CD14-positive monocyte (primary cell): ENCODE results near the gene FHIT. TPM values are rescaled to one million over a fixed set of nuclear protein-coding genes. Genes with fewer than 3 reads are reported as not detected.

ENCODE experiments used
- DNase-seq, 3 donors: peaks; one replicate each; pipeline ENCODE4 v3.0.0-alpha.2; 2011 to 2022
- H2AFZ ChIP-seq: 2 replicates; pipeline ENCODE4 v1.6.0; 2012; ENCODE audit warnings: mild to moderate bottlenecking, low read depth, low read length, inconsistent platforms; ENCODE audit not compliant: insufficient read depth, poor library complexity, severe bottlenecking
- H3K27ac ChIP-seq, 2 donors: 1 replicate in 1 of 2; 2 replicates in 1 of 2; pipeline ENCODE4 v1.5.1; 2012 to 2013; ENCODE audit warnings: low read length in 2 of 2, control low read depth in 1 of 2, inconsistent platforms in 1 of 2, low read depth in 1 of 2, mild to moderate bottlenecking in 1 of 2
- H3K27me3 ChIP-seq, 2 donors: one replicate each; pipeline versions ENCODE4 v1.6.0 to v1.6.1; 2011 to 2013; ENCODE audit warnings: low read length in 2 of 2; ENCODE audit not compliant: control insufficient read depth in 2 of 2, insufficient read depth in 2 of 2
- H3K36me3 ChIP-seq, 2 donors: replicated peaks in 1 of 2; 1 replicate in 1 of 2; 2 replicates in 1 of 2; pipeline versions ENCODE4 v1.5.1 to v1.6.1; 2012 to 2013; ENCODE audit warnings: low read length in 2 of 2, control low read depth in 1 of 2, inconsistent platforms in 1 of 2, mild to moderate bottlenecking in 1 of 2; ENCODE audit not compliant: insufficient read depth in 2 of 2, control insufficient read depth in 1 of 2
- H3K4me1 ChIP-seq, 2 donors: 1 replicate in 1 of 2; 2 replicates in 1 of 2; pipeline versions ENCODE4 v1.5.1 to v1.6.1; 2012 to 2013; ENCODE audit warnings: low read length in 2 of 2, control low read depth in 1 of 2, inconsistent platforms in 1 of 2, mild to moderate bottlenecking in 1 of 2, moderate library complexity in 1 of 2; ENCODE audit not compliant: insufficient read depth in 2 of 2, control insufficient read depth in 1 of 2
- H3K4me2 ChIP-seq: replicated peaks from 2 replicates; pipeline ENCODE3; 2012; ENCODE audit warnings: low read length, moderate library complexity, mild to moderate bottlenecking; ENCODE audit not compliant: poor library complexity, severe bottlenecking; ENCODE audit errors: extremely low read depth
- H3K4me3 ChIP-seq, 3 experiments: fragments of 200-600 bp in 1 of 3; sonication (generic) in 1 of 3; replicated peaks in 1 of 3; 1 replicate in 2 of 3; 2 replicates in 1 of 3; pipeline ENCODE4 v1.5.1; 2011 to 2013; ENCODE audit warnings: low read length in 3 of 3, mild to moderate bottlenecking in 3 of 3, control low read depth in 2 of 3, low read depth in 2 of 3, inconsistent platforms in 1 of 3, moderate library complexity in 1 of 3
- H3K79me2 ChIP-seq: 2 replicates; pipeline ENCODE4 v1.6.0; 2012; ENCODE audit warnings: mild to moderate bottlenecking, control low read depth, inconsistent platforms, low read length, moderate library complexity; ENCODE audit not compliant: insufficient read depth
- H3K9ac ChIP-seq: 2 replicates; pipeline ENCODE4 v1.6.0; 2017; ENCODE audit warnings: low read length, mild to moderate bottlenecking; ENCODE audit not compliant: insufficient read depth, poor library complexity, severe bottlenecking
- H3K9me3 ChIP-seq, 2 donors: replicated peaks in 1 of 2; 1 replicate in 1 of 2; 2 replicates in 1 of 2; pipeline versions ENCODE4 v1.5.1 to v1.6.1; 2012 to 2013; ENCODE audit warnings: low read length in 2 of 2, control low read depth in 1 of 2; ENCODE audit not compliant: control insufficient read depth in 1 of 2, insufficient read depth in 1 of 2
- H4K20me1 ChIP-seq: 2 replicates; pipeline ENCODE4 v1.6.0; 2012; ENCODE audit warnings: mild to moderate bottlenecking, low read length, control low read depth, moderate library complexity; ENCODE audit not compliant: insufficient read depth
- H3K27ac Mint-ChIP-seq, 7 donors: one replicate each; pipeline ENCODE4 v1.8.0; 2020; ENCODE audit warnings: mild to moderate bottlenecking in 7 of 7, mixed read lengths in 7 of 7, moderate library complexity in 6 of 7, inconsistent platforms in 2 of 7
- H3K27me3 Mint-ChIP-seq, 3 donors: one replicate each; pipeline ENCODE4 v1.8.0; 2021 to 2022; ENCODE audit warnings: low read depth in 3 of 3, mild to moderate bottlenecking in 3 of 3, mixed read lengths in 3 of 3, moderate library complexity in 3 of 3, inconsistent platforms in 1 of 3
- H3K36me3 Mint-ChIP-seq, 2 donors: one replicate each; pipeline ENCODE4 v1.8.0; 2020; ENCODE audit warnings: mixed read lengths in 2 of 2, inconsistent platforms in 1 of 2, mild to moderate bottlenecking in 1 of 2
- H3K4me1 Mint-ChIP-seq: one replicate; pipeline ENCODE4 v1.8.0; 2020; ENCODE audit warnings: mild to moderate bottlenecking, mixed read lengths
- H3K4me3 Mint-ChIP-seq, 2 donors: one replicate each; pipeline ENCODE4 v1.8.0; 2020; ENCODE audit warnings: mild to moderate bottlenecking in 2 of 2, mixed read lengths in 2 of 2, moderate library complexity in 1 of 2
- H3K9me3 Mint-ChIP-seq, 7 donors: one replicate each; pipeline ENCODE4 v1.8.0; 2020 to 2022; ENCODE audit warnings: mixed read lengths in 7 of 7, mild to moderate bottlenecking in 6 of 7, moderate library complexity in 6 of 7, inconsistent platforms in 2 of 7
- CTCF ChIP-seq: fragments of 200-600 bp; IDR thresholded peaks from one replicate; pipeline ENCODE4 v1.8.0; 2022; ENCODE audit warnings: antibody characterized with exemption, mild to moderate bottlenecking
- WGBS: methylation state at CpG from one replicate; pipeline ENCODE4 v1.1.5; 2013; ENCODE audit warnings: missing lambda C conversion rate; ENCODE audit not compliant: insufficient coverage; 5-methylcytosine and 5-hydroxymethylcytosine counted together
- intact Hi-C, 2 donors: fragments of 100-400 bp; cut with micrococcal nuclease; formaldehyde crosslinking; loops; one replicate each; pipeline versions ENCODE4 v1.15.0 to v1.15.1; 2023
- polyA plus RNA-seq, 3 donors: library from polyadenylated mRNA; depleted of rRNA in 1 of 3; unstranded in 2 of 3; stranded (reverse) in 1 of 3; fragments of 300-500 nt in 2 of 3; fragments of >200 nt in 1 of 3; fragmentation: Illumina TruSeq in 2 of 3; gene quantifications; 1 replicate in 2 of 3; 2 replicates in 1 of 3; pipeline ENCODE4 v1.2.3, GENCODE V29; 2012 to 2021

FHIT gene
- polyA plus RNA-seq, 3 donors, result 1.7 to 3.4 (median 3.2) TPM

DNA sequence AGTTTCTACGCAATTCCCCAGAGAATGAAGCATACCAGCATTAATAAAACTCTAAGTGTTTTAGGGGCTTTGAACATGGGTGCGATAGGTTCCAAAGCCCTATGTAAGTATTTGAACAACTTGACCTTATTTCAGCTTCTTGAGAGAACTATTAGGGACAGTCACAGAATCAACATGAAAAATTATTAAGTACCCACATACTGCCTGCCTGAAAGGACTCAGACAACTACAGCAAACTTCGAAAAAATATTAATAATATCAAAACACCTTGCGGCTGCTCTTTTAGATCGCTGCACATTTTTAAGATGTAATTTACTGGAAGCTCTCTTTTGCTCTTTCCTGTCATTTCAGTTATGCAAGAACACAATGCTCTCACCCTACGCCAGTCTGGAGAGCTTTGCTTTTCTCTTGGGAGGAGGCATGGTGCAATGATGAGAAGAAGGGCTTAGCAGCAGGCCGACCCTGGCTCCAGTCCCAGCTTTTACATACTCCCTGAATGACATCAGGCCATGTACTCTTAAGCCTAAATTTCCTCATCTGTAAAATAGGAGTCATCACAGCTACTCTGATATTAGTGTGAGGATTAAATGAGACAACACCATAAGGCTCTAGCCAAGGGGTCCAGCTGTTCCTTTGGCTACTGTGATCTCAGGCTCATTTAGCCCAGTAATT lies 640.7 kb downstream of the FHIT start:
- H4K20me1 ChIP-seq, result no peaks in the 10 kb centered on the region
- no peaks in the 10 kb centered on the region for H3K27me3 ChIP-seq
- H3K9me3 ChIP-seq, result no peaks in the 10 kb centered on the region
- Mint-ChIP-seq H3K27ac (no peak overlapping the region), H3K4me3 (no peak overlapping the region), H3K36me3 (no peaks in the 10 kb centered on the region), H3K4me1 (no peaks in the 10 kb centered on the region), H3K9me3 (peaks cover 2 to 10% (median 3%) of the 10 kb centered on the region in 7 donors), H3K27me3 (peaks cover 0 to 1% (median 0%) of the 10 kb centered on the region in 3 donors)
- H3K79me2 ChIP-seq, result no peaks in the 10 kb centered on the region
- no peak overlapping the region for H2AFZ ChIP-seq
- intact Hi-C loops, result no loop called here
- H3K4me3 ChIP-seq, result no peak overlapping the region
- H3K9ac ChIP-seq, result no peak overlapping the region
- no peak for DNase-seq
- no peak for TF ChIP-seq CTCF
- H3K27ac ChIP-seq, result no peak overlapping the region
- H3K4me2 ChIP-seq, result no peak overlapping the region
- WGBS, result 86% methylated on average over 5 of the region's 7 CpGs
- no peaks in the 10 kb centered on the region for H3K36me3 ChIP-seq
- H3K4me1 ChIP-seq, result no peaks in the 10 kb centered on the region

GRCh38 chr3:60609446-60609845 lies 641.8 kb downstream of the FHIT start:
- H3K27me3 ChIP-seq, result no peaks in the 10 kb centered on the region
- Mint-ChIP-seq H3K27ac (no peak overlapping the region), H3K4me3 (no peak overlapping the region), H3K9me3 (peaks cover 2 to 8% (median 3%) of the 10 kb centered on the region in 7 donors), H3K36me3 (no peaks in the 10 kb centered on the region), H3K4me1 (no peaks in the 10 kb centered on the region), H3K27me3 (peaks cover 0 to 1% (median 0%) of the 10 kb centered on the region in 3 donors)
- H3K9ac ChIP-seq, result no peak overlapping the region
- TF ChIP-seq CTCF, result no peak
- 96% methylated on average over 3 of the region's 4 CpGs for WGBS
- H3K4me3 ChIP-seq, result no peak overlapping the region
- no peaks in the 10 kb centered on the region for H3K36me3 ChIP-seq
- no peaks in the 10 kb centered on the region for H3K79me2 ChIP-seq
- H3K4me1 ChIP-seq, result no peaks in the 10 kb centered on the region
- intact Hi-C loops, result no loop called here
- H3K4me2 ChIP-seq, result no peak overlapping the region
- H4K20me1 ChIP-seq, result no peaks in the 10 kb centered on the region
- no peak for DNase-seq
- H2AFZ ChIP-seq, result no peak overlapping the region
- no peak overlapping the region for H3K27ac ChIP-seq
- no peaks in the 10 kb centered on the region for H3K9me3 ChIP-seq
